Activated T-helper 2 cell treated with anti-CD3 and anti-CD28 coated beads, Interferon-gamma antibody, Interleukin-2, Interleukin-4, amounts not matched to agents 10 μg/mL and 5 μg/mL and 100 μg/mL, durations not matched to agents 14 hours and 24 hours and 36 hours (primary cell): Measurements from ENCODE around the gene CREB3L4. TPM values are rescaled to one million over a fixed set of nuclear protein-coding genes. Genes with fewer than 3 reads are reported as not detected.
"Not testable (repeated sequence)": the region's sequence is repeated elsewhere in the genome, so short reads cannot be mapped to it uniquely, and the experiment has no call there.

Experiments
- DNase-seq: peaks from one replicate; pipeline ENCODE4 v3.0.0; 2021; ENCODE audit warnings: low spot score
- H3K27ac Mint-ChIP-seq: one replicate; pipeline ENCODE4 v1.8.0; 2021; ENCODE audit warnings: mixed read lengths
- H3K27me3 Mint-ChIP-seq: one replicate; pipeline ENCODE4 v1.8.0; 2021; ENCODE audit warnings: low read depth, mixed read lengths
- H3K36me3 Mint-ChIP-seq: one replicate; pipeline ENCODE4 v1.8.0; 2021; ENCODE audit warnings: low read depth, mixed read lengths
- H3K4me1 Mint-ChIP-seq: one replicate; pipeline ENCODE4 v1.8.0; 2021; ENCODE audit warnings: low read depth, mixed read lengths
- H3K4me3 Mint-ChIP-seq: one replicate; pipeline ENCODE4 v1.8.0; 2021; ENCODE audit warnings: low read depth, mild to moderate bottlenecking, moderate library complexity, mixed read lengths
- H3K9me3 Mint-ChIP-seq: one replicate; pipeline ENCODE4 v1.8.0; 2021; ENCODE audit warnings: mixed read lengths
- intact Hi-C: fragments of 100-400 bp; cut with micrococcal nuclease; formaldehyde crosslinking; loops from one replicate; pipeline ENCODE4 v1.15.1; 2023
- total RNA-seq: library from RNA; stranded (reverse); gene quantifications from 2 replicates; pipeline ENCODE4 v1.2.3, GENCODE V29; 2022

CREB3L4 gene
- total RNA-seq, 1 donor from 2014 or later, result 12.5 TPM

DNA sequence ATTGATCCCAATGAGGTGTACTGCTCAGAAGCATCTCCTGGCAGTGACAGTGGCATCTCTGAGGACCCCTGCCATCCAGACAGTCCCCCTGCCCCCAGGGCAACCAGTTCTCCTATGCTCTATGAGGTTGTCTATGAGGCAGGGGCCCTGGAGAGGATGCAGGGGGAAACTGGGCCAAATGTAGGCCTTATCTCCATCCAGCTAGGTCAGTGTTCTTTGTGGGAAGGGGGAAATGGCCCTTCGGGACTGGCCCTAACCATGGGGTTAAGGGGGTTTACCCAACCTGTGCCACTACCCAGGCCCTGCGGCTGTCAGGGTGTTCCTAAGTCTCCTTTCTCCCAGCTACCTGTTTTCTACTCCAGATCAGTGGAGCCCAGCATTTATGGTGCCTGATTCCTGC is 1.3 kb downstream of the CREB3L4 start:
- no peaks in the 10 kb centered on the region for H3K27me3 Mint-ChIP-seq
- peak overlapping the region; percentile 86 for H3K4me3 Mint-ChIP-seq
- no peak for DNase-seq
- intact Hi-C loops, result loop anchor here (10.0 kb wide), 1 partner anchor 424 kb away; the partner anchor contains the start of genes S100A3, S100A4 and S100A5
- H3K27ac Mint-ChIP-seq, result peak overlapping the region; percentile 75
- peaks cover 44% of the 10 kb centered on the region for H3K4me1 Mint-ChIP-seq
- no peaks in the 10 kb centered on the region for H3K9me3 Mint-ChIP-seq
- H3K36me3 Mint-ChIP-seq, result peaks cover 31% of the 10 kb centered on the region

DNA sequence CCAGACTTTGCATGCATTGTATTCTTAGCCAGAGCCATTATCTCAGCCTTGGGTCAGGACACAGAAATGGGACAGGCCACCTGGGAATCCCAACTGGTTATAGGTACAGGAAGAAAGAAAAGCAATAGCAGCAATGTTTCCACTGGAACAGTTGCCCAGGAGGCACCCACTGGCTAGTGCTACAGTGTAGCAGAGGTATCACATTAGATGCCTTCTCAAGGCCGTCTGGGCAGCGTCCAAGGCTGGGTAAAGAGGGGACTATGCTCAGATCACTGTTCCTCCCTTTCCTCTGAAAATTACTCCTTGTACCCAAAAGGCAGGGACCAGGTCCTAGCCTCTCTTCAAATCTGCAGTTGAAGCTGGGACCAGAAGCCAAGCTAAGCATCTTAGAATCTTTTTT is 2.6 kb downstream of the CREB3L4 start:
- no peaks in the 10 kb centered on the region for H3K9me3 Mint-ChIP-seq
- no peaks in the 10 kb centered on the region for H3K27me3 Mint-ChIP-seq
- no peak overlapping the region for H3K27ac Mint-ChIP-seq
- H3K4me1 Mint-ChIP-seq, result peaks cover 43% of the 10 kb centered on the region
- no peak overlapping the region for H3K4me3 Mint-ChIP-seq
- H3K36me3 Mint-ChIP-seq, result peaks cover 43% of the 10 kb centered on the region
- DNase-seq, result no peak
- intact Hi-C loops, result no loop called here

DNA sequence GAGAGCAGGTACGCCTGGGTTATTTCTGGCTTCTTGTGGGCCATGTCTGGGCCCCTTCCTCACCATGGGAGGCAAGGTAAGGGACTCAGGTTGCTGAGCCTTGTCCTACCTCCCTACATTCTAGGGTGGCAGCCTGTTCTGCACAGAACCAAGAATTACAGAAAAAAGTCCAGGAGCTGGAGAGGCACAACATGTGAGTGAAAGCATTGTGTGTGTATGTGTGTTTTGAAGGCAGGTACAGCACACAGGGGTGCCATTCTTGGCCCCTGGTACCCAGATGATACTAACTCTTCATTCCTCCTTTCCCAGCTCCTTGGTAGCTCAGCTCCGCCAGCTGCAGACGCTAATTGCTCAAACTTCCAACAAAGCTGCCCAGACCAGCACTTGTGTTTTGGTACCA is 5.4 kb downstream of the CREB3L4 start:
- intact Hi-C loops, result no loop called here

DNA sequence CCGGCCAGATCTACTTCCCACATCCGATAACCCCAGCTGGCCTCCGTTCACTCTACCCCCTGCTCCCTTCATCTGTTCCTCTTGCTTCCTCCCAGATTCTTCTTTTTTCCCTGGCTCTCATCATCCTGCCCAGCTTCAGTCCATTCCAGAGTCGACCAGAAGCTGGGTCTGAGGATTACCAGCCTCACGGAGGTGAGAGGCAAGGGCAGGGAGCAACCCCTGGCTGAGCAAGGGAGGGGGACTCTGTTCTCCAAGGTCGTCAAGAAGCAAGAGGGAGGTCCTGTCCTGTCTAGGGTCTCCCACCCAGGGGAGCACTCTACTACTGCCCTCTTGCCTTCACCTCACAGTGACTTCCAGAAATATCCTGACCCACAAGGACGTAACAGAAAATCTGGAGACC is 5.8 kb downstream of the CREB3L4 start:
- Mint-ChIP-seq H3K4me1 (peaks cover 39% of the 10 kb centered on the region), H3K4me3 (no peak overlapping the region), H3K27me3 (no peaks in the 10 kb centered on the region), H3K27ac (no peak overlapping the region), H3K36me3 (peaks cover 48% of the 10 kb centered on the region), H3K9me3 (no peaks in the 10 kb centered on the region)
- intact Hi-C loops, result no loop called here
- no peak for DNase-seq

More for the DNA sequence above, 5.4 kb downstream of the CREB3L4 start:
- Mint-ChIP-seq H3K4me3 (no peak overlapping the region), H3K4me1 (peaks cover 39% of the 10 kb centered on the region), H3K36me3 (peaks cover 48% of the 10 kb centered on the region), H3K27ac (no peak overlapping the region), H3K27me3 (no peaks in the 10 kb centered on the region), H3K9me3 (no peaks in the 10 kb centered on the region)
- no peak for DNase-seq

DNA sequence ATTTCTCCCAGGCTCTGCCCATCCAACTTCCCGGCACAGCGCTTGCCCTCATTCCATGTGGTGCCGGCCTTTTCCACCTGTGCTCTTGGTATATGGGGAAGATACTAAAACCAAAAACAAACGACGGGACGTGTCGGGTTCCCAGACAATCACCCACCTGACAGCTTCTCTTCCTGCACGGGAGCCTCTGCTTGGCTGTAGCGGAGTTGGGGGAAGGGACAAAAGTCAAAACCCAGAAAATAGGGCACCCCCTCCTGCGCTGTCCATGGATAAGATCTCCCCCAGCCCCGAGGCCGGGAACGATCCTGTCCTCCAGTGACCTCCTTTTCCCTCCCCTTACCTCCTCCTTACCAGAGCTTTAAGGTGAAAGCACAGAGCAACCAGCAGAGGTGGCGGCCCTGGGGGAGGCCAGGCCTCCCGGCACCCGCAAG is 9.1 kb downstream of the CREB3L4 start:
- H3K27ac Mint-ChIP-seq, result peak overlapping the region; percentile 97
- H3K36me3 Mint-ChIP-seq, result peaks cover 48% of the 10 kb centered on the region
- H3K9me3 Mint-ChIP-seq, result no peaks in the 10 kb centered on the region
- H3K4me3 Mint-ChIP-seq, result peak overlapping the region; percentile 97
- DNase-seq, result no peak
- no peaks in the 10 kb centered on the region for H3K27me3 Mint-ChIP-seq
- H3K4me1 Mint-ChIP-seq, result peaks cover 34% of the 10 kb centered on the region
- intact Hi-C loops, result loop anchor here (1.0 to 2.0 kb wide), 4 partner anchors 10 to 194 kb away; partner anchors contain the start of genes CREB3L4, RPS27 and SLC39A1

DNA sequence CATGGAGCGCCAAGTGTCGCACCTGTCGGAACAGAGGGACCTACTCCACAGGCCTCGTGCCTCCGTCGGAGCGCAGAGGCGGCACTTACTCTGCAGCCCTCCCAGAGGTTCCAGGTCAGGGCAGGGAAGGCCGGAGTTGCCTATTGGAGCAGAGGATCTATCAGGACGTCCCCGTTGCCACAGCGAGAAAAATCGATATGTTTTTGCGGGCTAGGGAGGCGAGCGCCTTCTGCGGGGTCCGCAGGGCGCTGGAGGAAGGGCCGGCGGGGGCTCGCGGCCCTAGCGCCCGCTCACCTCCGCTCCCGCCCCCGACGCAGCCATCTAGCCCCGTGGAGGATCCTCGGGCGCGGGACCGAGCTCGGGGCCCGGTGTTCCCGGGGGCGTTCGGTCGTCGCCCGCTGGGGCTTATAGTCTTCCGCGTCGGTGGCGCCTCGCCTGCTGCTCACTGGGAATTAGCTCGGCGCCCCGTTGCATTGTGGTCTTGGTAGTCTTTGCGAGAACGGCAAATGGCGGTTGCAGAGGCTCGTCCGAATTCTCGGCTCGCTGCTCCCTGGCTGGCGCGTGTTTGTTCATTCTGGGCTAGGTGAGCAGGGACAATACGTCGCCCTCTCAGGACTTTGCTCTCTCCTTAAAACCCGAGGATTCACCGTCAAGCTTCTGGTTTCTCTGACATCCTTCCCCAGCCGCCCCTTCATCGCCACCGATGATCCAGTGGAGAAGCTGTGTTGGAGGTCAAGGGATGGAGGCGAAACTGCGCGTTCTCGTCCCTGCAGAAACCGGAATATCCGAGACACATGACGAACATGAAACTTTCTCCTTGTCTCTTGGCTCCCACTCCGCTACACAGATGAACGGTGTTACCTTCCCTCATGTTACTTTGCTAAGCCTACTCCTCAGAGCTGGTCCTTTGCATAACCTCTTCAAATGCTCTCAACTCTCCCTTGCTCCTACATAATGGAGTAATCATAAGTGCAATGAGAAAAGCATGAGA is 9.8 kb downstream of the CREB3L4 start, which contains the start of gene JTB:
Gene JTB, minus strand, starts transcription at position 425 of the 991 bp plus-strand sequence. Its CDS starts 422 bp downstream, at position 3.
- H3K9me3 Mint-ChIP-seq, result no peaks in the 10 kb centered on the region
- H3K27ac Mint-ChIP-seq, result peak within 1 kb of the TSS; percentile 97
- peak within 1 kb of the TSS; percentile 97 for H3K4me3 Mint-ChIP-seq
- DNase-seq, result peak; percentile 78
- H3K36me3 Mint-ChIP-seq, result peaks cover 43% of the 10 kb centered on the region
- peaks cover 27% of the 10 kb centered on the region for H3K4me1 Mint-ChIP-seq
- intact Hi-C loops, result loop anchor here (1.0 to 2.0 kb wide), 5 partner anchors 10 to 194 kb away; partner anchors contain the start of genes CREB3L4, DENND4B, RPS27 and SLC39A1
- H3K27me3 Mint-ChIP-seq, result no peaks in the 10 kb centered on the region

DNA sequence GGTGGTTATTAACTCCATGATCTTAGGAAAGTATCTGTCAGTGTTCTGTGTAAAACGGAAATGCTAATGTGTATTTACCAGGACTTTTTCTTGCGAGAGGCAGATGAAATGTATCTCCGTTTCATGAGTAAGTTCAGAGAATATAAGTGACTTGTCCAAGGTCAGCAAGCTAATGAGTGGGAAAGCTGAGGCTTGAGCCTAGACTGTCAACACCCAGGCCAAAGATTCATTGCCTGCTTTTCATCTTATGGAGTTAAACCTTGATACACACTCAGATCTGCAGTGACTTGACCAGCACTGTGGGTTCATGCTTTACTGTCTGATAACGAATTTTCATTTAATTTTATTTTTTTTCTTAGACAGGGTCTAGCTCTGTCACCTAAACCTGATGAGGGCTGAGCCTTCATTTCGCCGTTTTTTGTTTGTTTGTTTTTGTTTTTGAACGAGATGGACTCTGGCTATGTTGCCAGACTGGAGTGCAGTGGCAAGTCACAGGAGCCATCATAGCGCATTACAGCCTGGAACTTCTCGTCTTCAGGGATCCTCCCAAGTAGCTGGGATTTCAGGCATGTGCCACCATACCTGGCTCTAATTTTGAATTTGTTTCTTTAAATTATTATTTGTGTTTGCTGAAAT is 10.7 kb downstream of the CREB3L4 start:
- Mint-ChIP-seq H3K4me3 (peak overlapping the region; percentile 97), H3K4me1 (peaks cover 24% of the 10 kb centered on the region), H3K27ac (peak overlapping the region; percentile 89), H3K27me3 (no peaks in the 10 kb centered on the region), H3K36me3 (peaks cover 36% of the 10 kb centered on the region), H3K9me3 (no peaks in the 10 kb centered on the region)
- intact Hi-C loops, result loop anchor here (2.0 kb wide), 1 partner anchor 32 kb away; the partner anchor contains the start of gene DENND4B
- no peak for DNase-seq

DNA sequence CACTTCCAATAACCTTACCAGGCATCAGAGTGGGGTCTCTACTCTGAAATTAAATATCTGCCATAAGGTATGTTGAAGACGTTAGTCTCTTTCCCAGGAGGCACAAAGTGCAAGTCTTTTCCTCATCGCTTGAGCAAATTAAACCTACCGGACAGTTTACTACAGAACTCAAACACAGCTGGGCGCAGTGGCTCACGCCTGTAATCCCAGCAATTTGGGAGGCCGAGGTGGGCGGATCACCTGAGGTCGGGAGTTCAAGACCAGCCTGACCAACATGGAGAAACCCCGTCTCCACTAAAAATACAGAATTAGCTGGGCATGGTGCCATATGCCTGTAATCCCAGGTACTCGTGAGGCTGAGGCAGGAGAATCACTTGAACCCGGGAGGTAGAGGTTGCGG is 11.4 kb downstream of the CREB3L4 start:
- intact Hi-C loops, result loop anchor here (2.0 kb wide), 1 partner anchor 32 kb away; the partner anchor contains the start of gene DENND4B
- not testable (repeated sequence) for H3K27ac Mint-ChIP-seq, H3K9me3 Mint-ChIP-seq

DNA sequence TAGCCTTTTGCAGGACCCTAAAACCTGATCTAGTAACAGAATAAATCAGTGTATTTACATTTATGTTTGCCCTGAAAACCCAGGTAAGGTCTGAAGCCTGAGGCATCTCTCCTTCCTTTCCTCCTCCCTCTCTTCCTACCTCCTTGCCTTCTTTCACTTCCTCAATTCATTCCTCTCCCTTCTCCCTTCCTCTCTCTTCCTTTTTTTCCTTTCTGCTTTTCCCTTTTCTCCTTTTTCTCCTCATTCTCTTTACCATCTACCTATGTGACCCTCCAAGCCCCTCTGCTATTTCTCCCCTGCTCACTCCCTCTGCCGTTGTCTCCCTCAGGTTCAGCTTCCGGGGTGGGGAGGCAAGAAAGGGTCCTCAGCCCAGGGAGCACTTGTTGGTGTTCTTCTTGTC is 14.0 kb downstream of the CREB3L4 start:
- H3K27ac Mint-ChIP-seq, H3K9me3 Mint-ChIP-seq, H3K4me3 Mint-ChIP-seq, H3K36me3 Mint-ChIP-seq, DNase-seq, H3K27me3 Mint-ChIP-seq, intact Hi-C loops: not testable (repeated sequence)
- H3K4me1 Mint-ChIP-seq, result peaks cover 29% of the 10 kb centered on the region

More for the DNA sequence above, 11.4 kb downstream of the CREB3L4 start:
- not testable (repeated sequence) for H3K27me3 Mint-ChIP-seq, DNase-seq
- peaks cover 22% of the 10 kb centered on the region for H3K4me1 Mint-ChIP-seq
- peak overlapping the region; percentile 97 for H3K4me3 Mint-ChIP-seq
- peaks cover 29% of the 10 kb centered on the region for H3K36me3 Mint-ChIP-seq

DNA sequence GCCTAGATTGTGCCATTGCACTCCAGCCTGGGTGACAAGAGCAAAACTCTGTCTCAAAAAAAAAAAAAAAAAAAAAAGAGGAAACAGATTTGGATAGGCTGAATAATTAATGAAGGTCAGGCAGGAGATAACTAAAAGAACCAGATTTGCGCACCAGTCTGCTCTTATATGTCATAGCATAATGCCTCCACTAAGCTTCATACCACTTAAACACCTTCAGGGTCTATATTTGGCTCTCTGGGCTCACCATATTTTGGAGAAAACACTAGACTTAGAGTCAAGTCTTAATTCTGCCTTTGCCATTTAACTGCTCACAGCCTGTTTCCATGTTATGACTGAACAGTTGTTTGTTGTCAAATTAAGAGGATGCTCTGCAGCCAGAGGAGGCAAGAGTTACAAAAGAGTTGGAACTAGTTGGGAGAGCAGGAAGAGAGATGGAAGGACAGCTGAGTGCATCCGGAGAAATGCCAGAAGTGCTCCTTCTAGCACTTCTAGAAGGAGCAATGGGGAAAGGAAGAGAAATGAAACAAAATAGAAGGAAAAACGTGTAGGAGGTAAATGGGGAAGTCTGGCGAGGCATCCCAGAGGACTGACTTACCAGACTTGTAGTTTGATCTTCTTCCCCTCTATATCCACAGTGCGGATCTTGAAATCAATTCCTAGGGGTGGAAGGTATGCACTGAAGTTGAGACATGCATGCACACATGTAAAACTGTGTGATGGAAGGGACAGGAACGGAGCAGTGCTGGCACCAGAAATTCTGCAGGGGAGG is 16.6 kb downstream of the CREB3L4 start:
- Mint-ChIP-seq H3K27me3 (no peaks in the 10 kb centered on the region), H3K4me3 (no peak overlapping the region), H3K36me3 (no peaks in the 10 kb centered on the region), H3K4me1 (peaks cover 26% of the 10 kb centered on the region), H3K9me3 (no peaks in the 10 kb centered on the region), H3K27ac (no peak overlapping the region)
- no peak for DNase-seq
- intact Hi-C loops, result no loop called here

DNA sequence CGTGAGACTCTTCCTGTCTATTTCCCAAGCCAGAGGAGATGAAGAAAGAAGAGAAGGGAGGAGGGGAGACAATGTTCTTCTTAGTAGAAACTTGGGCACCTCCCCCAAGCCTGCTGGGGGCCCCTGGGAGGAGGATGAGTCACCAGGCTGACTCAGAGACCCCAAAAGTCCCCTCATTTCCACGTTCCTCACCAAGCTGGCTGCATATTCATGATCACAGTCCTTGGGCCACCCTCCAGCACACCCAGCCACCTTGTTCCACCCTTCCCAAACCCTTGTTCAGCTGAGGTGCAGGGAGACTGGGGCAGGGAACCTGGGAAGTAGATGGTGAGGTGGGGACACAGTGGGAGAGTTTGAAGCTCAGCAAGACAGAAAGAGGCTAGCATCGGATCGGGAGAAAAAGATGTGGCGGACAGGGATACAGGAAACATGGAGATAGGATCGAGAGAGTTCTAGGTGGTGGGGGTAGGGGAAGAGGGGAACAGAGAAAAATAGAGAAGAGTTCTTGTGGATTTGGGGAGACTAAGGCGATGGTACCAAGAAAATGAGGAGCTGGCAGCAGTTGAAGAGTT is 17.7 kb downstream of the CREB3L4 start:
- intact Hi-C loops, result no loop called here
- H3K36me3 Mint-ChIP-seq, result peaks cover under 1% of the 10 kb centered on the region

More for the DNA sequence above, 17.7 kb downstream of the CREB3L4 start:
- no peak for DNase-seq
- peaks cover 31% of the 10 kb centered on the region for H3K4me1 Mint-ChIP-seq
- peak overlapping the region; percentile 77 for H3K27ac Mint-ChIP-seq
- no peaks in the 10 kb centered on the region for H3K27me3 Mint-ChIP-seq
- no peaks in the 10 kb centered on the region for H3K9me3 Mint-ChIP-seq
- peak overlapping the region; percentile 71 for H3K4me3 Mint-ChIP-seq
